SU-DHL-6 (cell line): ENCODE results near the gene MED7.

Experiments used
- CTCF ChIP-seq: fragments of 200-600 bp; sonication (generic); IDR thresholded peaks from one replicate; pipeline ENCODE4 v1.5.1; 2017; ENCODE audit warnings: antibody characterized with exemption, mild to moderate bottlenecking, low read length, moderate library complexity; ENCODE audit not compliant: insufficient read depth, poor library complexity, severe bottlenecking
- EZH2phosphoT487 ChIP-seq: fragments of 200-600 bp; sonication (generic), shearing (Covaris generic); conservative IDR thresholded peaks from 2 replicates; pipeline ENCODE4 v1.6.1; 2018; ENCODE audit warnings: mild to moderate bottlenecking, antibody characterized with exemption, low read length, moderate library complexity, mixed read lengths

GRCh38 chr5:157166214-157167213 is 23.8 kb upstream of the MED7 start, which contains the start of gene GARIN3:
- TF ChIP-seq CTCF (no peak), EZH2phosphoT487 (no peak)
